ENCODE measurements around the gene AUTS2. TPM values are rescaled to one million over a fixed set of nuclear protein-coding genes. Genes with fewer than 3 reads are reported as not detected.

AUTS2 gene
- total and polyA plus RNA-seq, 2 donors (not counting 1 experiment from before 2014, with no cell fraction given), result 0.60 to 9.1 TPM

- Histone ChIP-seq H3K27ac (ENCODE audit: insufficient read depth, low read length) (no peak overlapping the region), H3K4me3 (replicated peaks in 1 of 4; ENCODE audit: control extremely low read depth in 1 of 4, insufficient read depth in 1 of 4, low read depth in 3 of 4, low read length in 4 of 4) (no peak overlapping the region), H3K4me1 (ENCODE audit: control insufficient read depth, extremely low read depth, insufficient read depth, low read length) (no peaks in the 10 kb centered on the region), H4K20me1 (ENCODE audit: control insufficient read depth, extremely low read depth, insufficient read depth, low read length) (no peaks in the 10 kb centered on the region), H2AFZ (ENCODE audit: low read length) (no peak overlapping the region), H3K9ac (ENCODE audit: insufficient read depth, low read length) (no peak overlapping the region), H3K36me3 (ENCODE audit: control insufficient read depth, insufficient read depth, low read length) (no peaks in the 10 kb centered on the region), H3K79me2 (ENCODE audit: control insufficient read depth, insufficient read depth, low read length) (no peaks in the 10 kb centered on the region), H3K9me3 (ENCODE audit: control insufficient read depth, insufficient read depth, low read depth, low read length) (no peaks in the 10 kb centered on the region), H3K4me2 (ENCODE audit: extremely low read depth, insufficient read depth, low read length) (no peak overlapping the region), H3K27me3 (ENCODE audit: control insufficient read depth, insufficient read depth, low read length) (no peaks in the 10 kb centered on the region)
- TF ChIP-seq EZH2 (IDR thresholded peaks at IDR 0.05; ENCODE audit: low read length, missing control alignments) (no peak), CTCF (conservative IDR thresholded peaks at IDR 0.05 in 1 of 2, IDR thresholded peaks at IDR 0.05 in 1 of 2; ENCODE audit: low read depth in 1 of 2, low read length in 2 of 2) (no peak)
- DNase-seq (ENCODE audit: low read depth in 2 of 2), result no peak
Measured at GRCh38 chr7:70836279-70836678, 1238.0 kb downstream of the AUTS2 start.

GRCh38 chr7:70836946-70837345, 1238.7 kb downstream of the AUTS2 start:
- H3K4me2 ChIP-seq (ENCODE audit: extremely low read depth, insufficient read depth, low read length), result no peak overlapping the region

GRCh38 chr7:70837589-70837988, 1239.3 kb downstream of the AUTS2 start:
- Histone ChIP-seq H3K27me3 (ENCODE audit: control insufficient read depth, insufficient read depth, low read length) (no peaks in the 10 kb centered on the region), H3K4me1 (ENCODE audit: control insufficient read depth, extremely low read depth, insufficient read depth, low read length) (no peaks in the 10 kb centered on the region), H3K27ac (ENCODE audit: insufficient read depth, low read length) (no peak overlapping the region), H2AFZ (ENCODE audit: low read length) (no peak overlapping the region), H3K4me2 (ENCODE audit: extremely low read depth, insufficient read depth, low read length) (no peak overlapping the region), H3K4me3 (replicated peaks in 1 of 4; ENCODE audit: control extremely low read depth in 1 of 4, insufficient read depth in 1 of 4, low read depth in 3 of 4, low read length in 4 of 4) (no peak overlapping the region), H3K36me3 (ENCODE audit: control insufficient read depth, insufficient read depth, low read length) (no peaks in the 10 kb centered on the region), H3K9ac (ENCODE audit: insufficient read depth, low read length) (no peak overlapping the region), H3K9me3 (ENCODE audit: control insufficient read depth, insufficient read depth, low read depth, low read length) (no peaks in the 10 kb centered on the region), H3K79me2 (ENCODE audit: control insufficient read depth, insufficient read depth, low read length) (no peaks in the 10 kb centered on the region), H4K20me1 (ENCODE audit: control insufficient read depth, extremely low read depth, insufficient read depth, low read length) (no peaks in the 10 kb centered on the region)
- DNase-seq (ENCODE audit: low read depth in 2 of 2), result no peak
- TF ChIP-seq EZH2 (IDR thresholded peaks at IDR 0.05; ENCODE audit: low read length, missing control alignments) (no peak), CTCF (conservative IDR thresholded peaks at IDR 0.05 in 1 of 2, IDR thresholded peaks at IDR 0.05 in 1 of 2; ENCODE audit: low read depth in 1 of 2, low read length in 2 of 2) (no peak)

More at GRCh38 chr7:70836946-70837345, 1238.7 kb downstream of the AUTS2 start:
- no peaks in the 10 kb centered on the region for H3K9me3 ChIP-seq (ENCODE audit: control insufficient read depth, insufficient read depth, low read depth, low read length)
- no peaks in the 10 kb centered on the region for H3K79me2 ChIP-seq (ENCODE audit: control insufficient read depth, insufficient read depth, low read length)
- TF ChIP-seq CTCF (conservative IDR thresholded peaks at IDR 0.05 in 1 of 2, IDR thresholded peaks at IDR 0.05 in 1 of 2; ENCODE audit: low read depth in 1 of 2, low read length in 2 of 2) (no peak), EZH2 (IDR thresholded peaks at IDR 0.05; ENCODE audit: low read length, missing control alignments) (no peak)
- no peak overlapping the region for H2AFZ ChIP-seq (ENCODE audit: low read length)
- no peak overlapping the region for H3K9ac ChIP-seq (ENCODE audit: insufficient read depth, low read length)
- no peak overlapping the region for H3K27ac ChIP-seq (ENCODE audit: insufficient read depth, low read length)
- H4K20me1 ChIP-seq (ENCODE audit: control insufficient read depth, extremely low read depth, insufficient read depth, low read length), result no peaks in the 10 kb centered on the region
- H3K36me3 ChIP-seq (ENCODE audit: control insufficient read depth, insufficient read depth, low read length), result no peaks in the 10 kb centered on the region
- H3K27me3 ChIP-seq (ENCODE audit: control insufficient read depth, insufficient read depth, low read length), result no peaks in the 10 kb centered on the region
- no peak overlapping the region for H3K4me3 ChIP-seq (replicated peaks in 1 of 4; ENCODE audit: control extremely low read depth in 1 of 4, insufficient read depth in 1 of 4, low read depth in 3 of 4, low read length in 4 of 4)
- no peaks in the 10 kb centered on the region for H3K4me1 ChIP-seq (ENCODE audit: control insufficient read depth, extremely low read depth, insufficient read depth, low read length)
- no peak for DNase-seq (ENCODE audit: low read depth in 2 of 2)
